GM18909 (cell line): Measurements from ENCODE around the gene PRTFDC1.

ENCODE experiments used
- ATAC-seq: cut with Tn5 transposase; IDR thresholded peaks from one replicate; pipeline ENCODE4 v1.9.1; 2021; ENCODE audit warnings: mild to moderate bottlenecking; ENCODE audit not compliant: unreplicated experiment, poor library complexity

Gene PRTFDC1

DNA sequence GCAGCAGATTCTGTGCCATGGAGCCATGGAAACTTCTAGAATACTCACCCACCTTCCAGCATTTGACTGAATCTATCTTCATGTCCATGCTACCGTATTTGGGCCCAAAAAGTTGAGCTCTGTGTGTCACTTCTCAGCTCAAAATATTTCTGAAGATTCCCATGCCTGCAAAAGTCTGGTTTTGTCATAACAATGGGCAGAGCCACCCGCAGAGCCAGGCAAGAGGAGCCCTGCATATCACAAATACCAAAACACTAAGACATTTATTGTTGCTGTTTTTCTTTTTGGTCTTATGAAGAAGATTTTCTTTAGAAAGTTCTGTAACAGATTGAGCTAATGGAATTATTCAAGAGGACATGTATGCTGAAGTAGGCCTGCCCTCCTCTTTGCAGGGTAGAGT is 68.1 kb downstream of the PRTFDC1 start:
- no peak for ATAC-seq

DNA sequence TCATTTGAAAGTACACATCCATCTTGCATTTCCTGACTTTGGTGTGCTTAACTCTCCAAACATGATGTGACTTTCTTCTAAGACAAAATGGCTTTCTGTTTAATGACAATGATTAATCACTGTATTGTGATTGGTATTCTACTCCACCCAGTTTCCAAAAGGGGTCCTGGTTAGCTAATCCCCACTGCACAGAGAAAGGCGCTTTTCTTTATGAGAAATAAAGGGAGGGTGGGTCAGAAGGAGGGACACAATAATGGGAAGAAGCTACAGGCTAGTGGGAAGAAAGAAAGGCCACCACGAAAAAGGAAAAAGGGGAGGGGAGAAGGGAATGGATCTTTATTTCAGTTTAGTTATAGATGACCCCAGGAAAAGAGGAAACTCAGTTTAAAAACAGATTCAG is 69.2 kb downstream of the PRTFDC1 start:
- no peak for ATAC-seq

DNA sequence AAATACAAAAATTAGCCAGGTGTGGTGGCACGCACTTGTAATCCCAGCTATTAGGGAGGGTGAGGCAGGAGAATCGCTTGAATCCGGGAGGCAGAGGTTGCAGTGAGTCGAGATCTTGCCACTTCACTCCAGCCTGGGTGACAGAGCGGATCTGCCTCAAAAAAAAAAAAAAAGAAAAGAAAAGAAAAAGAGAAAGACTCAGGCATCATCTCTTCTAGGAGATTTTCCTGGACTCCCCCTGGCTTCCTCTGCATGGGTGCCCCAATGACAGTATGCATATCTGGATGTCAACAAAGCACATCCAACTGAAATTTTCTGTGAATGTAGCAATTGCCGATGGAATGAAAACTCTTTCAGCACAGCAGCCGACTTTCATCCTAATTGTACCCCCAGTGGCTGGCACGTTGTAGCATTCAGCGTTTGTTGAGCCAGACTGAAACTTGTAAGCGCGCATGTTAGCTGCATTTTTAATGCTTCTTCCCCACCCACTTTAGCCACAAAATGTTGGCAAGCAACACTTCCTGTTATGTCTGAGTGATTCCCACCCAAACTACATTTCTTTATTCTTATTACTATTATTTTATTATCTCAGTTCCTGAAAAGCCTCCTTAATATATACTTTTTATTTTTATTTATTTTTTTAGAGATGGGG is 70.2 kb downstream of the PRTFDC1 start:
- peak; percentile 84 for ATAC-seq

DNA sequence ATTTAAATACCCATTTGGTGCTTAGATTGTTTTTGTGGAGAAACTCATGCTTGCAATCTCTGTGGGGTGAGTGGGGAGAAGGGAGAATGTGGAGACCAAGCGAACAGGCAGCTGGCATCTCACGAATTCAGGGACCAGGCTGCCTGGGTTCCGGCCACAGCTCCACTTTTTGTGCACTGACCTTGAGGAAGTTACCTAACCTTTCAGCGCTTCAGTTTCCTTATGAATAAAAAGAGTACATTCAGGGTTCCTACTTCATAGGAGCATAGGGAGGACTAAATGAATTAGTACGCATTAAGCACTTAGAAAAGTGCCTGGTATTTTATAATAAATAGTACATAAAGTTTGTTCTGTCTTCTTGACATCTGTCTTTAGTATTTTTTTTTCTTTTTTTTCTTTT is 72.5 kb downstream of the PRTFDC1 start:
- ATAC-seq: no peak

DNA sequence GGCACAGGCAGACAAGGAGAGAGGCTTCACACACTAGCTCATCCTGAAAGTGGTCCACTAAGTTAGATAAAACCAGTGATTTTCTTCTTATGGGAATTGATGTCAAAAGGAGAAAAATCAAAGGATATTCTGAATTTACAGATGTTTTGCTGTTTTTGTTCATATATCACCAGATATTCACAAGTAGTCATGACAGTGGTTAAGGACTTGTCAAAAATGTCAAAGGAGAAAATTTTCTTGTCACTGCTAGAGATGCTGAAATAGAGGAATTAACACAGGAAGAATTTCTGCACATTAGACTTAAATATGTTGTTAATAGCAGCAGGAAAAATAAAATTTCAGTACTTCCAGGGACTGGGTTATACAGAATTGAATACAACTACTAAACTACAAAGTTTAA is 78.3 kb downstream of the PRTFDC1 start:
- no peak for ATAC-seq

DNA sequence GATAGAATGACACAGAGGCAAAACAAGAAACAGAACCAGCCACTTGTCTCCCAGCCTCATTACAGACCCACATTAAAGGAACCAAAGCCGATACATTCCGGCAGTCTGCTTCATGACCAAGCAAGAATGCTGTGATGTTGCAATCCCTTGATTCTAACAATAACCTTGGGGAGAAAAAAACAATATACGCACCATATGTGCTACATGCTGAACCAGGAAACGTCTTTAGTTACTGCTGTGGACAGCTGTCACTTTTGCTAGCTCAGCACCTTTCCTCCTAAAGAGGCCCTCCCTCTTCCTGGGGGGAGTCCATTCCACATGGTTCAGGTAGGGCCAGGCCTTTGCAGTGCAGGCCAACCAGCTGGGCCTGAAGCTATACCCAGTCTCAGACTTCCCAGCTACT is 79.1 kb downstream of the PRTFDC1 start:
- no peak for ATAC-seq

DNA sequence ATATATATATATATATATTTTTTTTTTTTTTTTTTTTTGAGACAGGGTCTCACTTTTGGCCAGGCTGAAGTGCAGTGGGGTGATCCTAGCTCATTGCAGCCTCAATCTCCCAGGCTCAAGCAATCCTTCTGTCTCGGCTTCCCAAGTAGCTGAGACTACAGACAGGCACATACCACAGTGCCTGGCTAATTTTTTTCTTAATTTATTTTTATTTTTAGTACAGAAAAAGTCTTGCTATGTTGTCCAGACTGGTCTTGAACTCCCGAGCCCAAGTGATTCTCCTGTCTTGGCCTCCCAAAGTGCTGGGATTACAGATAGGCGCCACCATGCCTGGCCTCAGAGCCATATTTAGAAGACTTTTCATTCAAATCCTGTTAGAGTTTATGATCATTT is 79.6 kb downstream of the PRTFDC1 start:
- no peak for ATAC-seq

DNA sequence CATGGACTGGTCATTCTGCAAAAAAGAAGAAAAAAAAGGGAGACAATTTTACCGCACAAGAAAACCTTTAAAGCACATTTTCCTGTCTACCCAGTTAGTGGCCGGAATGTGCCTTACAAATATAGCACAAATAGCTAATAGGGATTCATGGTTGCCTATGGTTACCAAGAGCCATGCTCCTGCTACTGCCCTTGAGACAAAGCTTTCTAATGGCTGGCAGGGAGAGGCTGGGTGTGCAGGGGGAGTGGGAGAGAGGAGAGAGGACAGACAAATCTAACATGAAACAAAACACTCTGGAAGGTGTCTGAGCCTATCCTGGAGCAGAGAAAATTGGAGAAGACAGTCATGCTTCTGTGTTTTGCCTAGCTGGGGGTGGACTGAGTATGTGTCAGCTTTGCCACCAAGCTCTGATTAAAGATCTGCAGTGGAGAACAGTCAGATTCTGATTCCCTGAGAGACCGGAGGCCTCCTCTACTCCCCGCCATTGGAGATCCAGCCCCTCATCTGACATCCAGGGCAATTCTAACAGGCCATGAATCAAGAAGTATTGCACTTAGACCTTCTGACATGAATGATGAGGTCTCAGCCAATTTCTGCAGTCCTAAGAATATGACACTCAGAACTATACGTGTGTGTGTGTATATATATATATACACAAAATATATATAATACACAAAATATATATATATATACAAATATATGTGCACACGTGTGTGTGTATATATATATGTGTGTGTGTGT is 80.2 kb downstream of the PRTFDC1 start:
- ATAC-seq: no peak

DNA sequence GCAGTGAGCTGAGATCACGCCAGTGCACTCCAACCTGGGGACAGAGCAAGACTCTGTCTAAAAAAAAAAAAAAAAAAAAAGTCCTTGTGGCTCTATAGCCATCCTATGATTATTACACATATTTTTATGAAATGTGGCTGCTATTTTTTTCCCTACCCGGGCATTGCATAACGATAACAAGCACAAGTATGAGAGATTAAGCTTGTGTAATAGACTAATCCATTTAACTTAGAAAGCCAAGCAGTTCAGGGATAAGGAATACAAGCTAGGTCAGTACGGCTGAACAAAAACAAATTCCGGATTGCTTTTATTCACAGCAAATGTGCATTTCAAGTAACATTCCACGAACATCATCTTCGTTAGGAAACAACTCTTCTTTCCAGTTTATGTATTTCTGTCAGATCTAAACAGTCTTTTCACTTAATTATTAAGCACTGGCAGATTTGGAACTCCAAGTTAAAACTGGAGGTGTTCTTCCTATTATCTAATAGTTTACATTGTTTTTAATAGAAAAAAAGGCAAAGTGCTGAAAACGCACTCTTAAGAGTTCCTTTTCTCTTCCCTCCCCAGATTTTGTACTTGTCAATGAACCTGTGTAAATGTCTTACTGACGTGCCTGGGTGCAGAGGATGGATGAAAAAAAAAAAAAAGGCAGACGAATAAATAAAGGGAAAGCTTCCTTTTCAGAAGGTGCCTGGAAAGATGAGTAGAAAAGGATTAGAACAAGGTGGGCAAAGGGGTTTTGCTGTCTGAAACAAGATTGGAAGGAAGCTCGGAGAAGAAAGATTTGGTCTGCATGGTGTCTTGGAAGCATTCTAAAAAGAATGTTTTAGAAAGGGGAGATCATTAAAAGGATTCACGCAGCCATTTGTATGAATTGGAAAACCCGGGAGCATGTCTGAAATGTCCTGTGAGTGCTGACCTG is 81.1 kb downstream of the PRTFDC1 start:
- no peak for ATAC-seq

DNA sequence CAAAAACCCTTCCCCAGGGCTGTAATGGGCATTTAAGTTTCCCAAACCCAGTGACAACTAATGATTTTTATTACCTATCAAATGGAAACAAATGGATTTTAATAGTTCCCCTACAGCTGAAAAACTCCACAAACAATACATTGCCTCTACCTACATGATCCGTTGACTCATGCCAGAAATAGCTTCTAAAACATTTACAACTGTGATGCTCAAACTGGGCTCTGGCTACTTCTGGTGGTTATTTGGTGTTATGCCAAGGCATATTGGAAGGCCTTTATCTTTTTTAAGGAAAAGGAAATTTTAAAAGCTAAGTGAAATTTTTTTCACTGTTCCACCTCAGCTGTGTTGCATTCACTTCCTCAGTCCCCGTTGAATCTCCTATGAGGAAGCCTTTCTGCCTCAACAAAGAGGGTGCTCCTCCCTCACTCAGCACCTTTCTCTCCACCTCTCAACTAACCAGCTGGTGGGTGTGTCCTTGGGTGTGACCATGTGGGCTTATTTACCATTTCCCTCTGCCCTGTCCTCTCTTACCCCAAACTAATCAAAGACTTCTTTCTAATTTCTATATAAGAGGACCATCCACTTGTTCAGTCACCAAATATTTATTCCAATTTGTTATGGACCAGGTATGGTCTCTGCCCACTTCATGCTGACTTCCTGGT is 82.9 kb downstream of the PRTFDC1 start:
- no peak for ATAC-seq

DNA sequence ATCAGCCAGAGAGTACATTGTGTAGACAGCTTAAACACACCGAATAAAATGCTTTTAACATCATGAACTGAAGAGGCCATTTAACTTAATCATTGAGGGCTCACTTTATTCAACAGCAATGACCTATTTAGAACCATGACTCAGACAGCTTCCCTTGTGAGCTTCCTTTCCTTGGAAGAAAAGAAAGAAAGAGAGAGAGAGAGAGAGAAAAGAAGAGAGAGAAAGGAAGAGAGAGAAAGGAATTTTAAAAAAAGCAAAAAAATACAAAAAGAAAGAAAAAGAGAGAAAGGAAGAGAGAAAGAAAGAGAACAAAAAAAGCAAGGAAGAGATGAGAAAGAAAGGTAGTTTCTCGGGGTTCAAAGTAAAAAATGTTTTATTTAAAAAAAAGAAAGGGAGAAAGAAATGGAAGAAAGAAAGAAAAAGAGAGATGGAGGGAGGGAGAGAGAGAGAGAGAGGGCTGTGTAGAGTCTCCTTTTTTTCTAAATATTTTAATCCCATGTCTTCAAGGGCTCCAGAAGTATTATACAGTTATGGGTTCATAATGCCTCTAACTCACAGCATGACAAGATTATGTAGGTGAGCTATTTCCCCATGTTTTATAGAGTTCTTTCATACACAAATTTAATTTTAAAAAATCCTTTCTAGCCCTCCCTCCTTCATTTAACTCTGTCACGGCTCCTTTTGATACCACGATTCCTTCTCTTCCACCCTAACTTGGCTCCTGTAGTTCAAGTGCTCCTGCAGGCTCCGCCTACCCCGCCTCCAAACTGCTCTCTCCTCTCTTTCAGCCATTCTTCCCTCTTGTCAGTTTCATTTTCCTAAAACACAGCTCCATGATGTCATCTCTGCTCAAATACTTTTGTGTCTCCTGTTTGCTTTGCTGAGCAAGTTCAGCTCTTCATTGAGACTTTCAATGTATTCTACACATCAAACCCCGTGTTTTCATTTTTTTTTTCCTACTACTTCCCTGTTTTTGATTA is 85.5 kb downstream of the PRTFDC1 start:
- ATAC-seq: no peak

DNA sequence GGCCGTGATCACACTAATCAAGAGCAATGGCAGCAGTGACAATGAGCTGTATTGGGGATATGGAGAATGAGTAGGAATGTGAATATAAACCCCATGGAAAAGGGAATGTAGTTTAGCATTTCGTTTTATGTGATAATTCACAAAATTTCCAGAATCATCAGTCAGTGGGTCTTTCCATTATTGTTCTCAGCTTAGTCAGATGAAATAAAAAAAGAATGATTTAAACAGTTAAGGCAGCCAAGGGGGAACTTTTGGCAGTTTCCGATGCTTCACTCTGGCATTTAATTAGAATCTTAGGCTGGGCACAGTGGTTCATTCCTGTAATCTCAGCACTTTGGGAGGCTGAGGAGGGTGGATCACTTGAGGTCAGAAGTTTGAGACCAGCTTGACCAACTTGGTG is 86.6 kb downstream of the PRTFDC1 start:
- no peak for ATAC-seq

DNA sequence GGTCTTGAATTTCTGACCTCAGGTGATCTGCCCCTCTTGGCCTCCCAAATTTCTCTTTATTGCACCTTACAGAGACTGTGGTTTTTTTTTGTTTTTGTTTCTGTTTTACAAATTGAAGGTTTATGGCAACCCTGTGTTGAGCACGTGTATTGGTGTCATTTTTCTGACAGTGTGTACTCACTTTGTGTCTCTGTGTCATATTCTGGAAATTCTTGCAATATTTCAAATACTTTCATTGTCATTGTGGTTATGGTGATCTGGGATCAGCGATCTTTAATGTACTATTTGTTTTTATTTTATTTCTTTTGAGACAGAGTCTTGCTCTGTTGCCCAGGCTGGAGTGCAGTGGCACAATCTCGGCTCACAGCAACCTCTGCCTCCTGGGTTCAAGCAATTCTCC is 89.8 kb downstream of the PRTFDC1 start:
- no peak for ATAC-seq

DNA sequence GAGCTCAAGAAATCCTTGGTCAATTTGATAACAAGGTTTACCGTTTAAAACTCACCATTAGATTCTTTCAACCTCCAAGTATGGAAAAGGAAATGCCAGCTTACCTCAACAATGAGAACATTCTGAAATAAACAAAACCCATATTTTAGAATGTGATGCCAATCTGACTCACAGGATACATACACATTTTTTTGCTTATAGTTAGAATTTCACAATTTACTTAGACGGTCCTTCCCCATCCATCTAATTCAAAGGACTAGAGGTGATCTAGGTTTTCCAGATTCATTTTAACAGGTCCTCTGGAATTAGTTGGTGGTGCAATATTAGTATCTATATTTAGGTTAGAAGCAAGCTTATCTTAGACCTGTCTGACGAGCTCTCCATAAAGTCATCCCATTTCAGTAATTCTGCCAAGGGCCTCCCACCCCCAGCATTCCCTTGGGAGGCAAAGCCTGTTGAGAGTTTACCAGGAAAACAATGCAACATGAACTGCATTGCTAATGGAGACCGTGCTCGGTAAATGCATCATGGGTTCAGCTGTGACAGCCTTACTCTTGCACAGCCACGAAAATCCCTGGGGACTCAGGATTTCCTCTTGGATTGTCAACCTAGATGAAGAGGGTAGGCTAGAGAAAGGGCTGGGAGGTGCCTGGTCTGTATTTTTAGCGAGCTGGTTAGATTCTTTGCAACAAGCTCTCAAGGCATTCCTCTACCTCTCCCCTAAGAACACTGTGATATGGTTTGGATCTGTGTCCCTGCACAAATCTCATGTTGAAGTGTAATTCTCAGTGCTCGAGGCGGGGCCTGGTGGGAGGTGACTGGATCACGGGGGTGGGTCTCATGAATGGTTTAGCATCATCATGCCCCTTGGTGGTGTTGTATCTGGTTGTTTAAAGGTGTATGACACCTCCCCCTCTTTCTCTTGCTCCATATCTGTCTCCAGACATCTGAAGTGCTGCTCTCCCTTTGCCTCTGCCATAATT is 93.8 kb downstream of the PRTFDC1 start:
- no peak for ATAC-seq

DNA sequence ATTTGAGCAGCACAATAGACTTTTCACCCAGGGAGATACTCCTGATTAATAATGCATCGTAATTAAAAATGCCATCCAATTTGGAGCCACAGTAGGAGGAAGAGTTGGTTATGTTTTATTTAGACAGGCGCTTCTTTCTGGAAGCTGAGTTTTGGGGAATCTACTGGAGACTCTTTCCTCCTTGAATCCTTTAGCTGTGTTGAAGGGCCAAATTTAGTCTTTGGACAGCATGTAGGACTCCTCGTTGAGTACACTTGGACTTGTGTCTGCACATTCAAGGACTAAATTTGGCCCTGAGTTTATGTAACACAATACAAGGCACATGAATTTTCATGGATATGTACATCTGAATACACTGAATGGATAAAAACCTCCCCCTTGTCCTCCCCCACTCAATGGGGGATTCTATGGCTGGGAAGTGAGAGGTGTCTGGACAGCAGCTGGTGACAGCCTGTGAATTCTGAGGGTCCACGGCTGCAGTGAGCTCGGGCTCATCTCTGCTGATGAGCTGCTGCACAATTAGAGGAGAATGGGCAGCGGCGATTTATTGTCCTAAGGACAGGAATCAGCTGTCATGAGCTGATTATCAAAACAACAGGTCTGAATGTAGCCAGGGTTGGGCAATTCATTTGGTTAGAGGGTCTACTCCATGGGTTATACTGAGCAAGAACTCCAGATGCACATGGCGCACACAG is 95.2 kb downstream of the PRTFDC1 start:
- ATAC-seq: no peak

DNA sequence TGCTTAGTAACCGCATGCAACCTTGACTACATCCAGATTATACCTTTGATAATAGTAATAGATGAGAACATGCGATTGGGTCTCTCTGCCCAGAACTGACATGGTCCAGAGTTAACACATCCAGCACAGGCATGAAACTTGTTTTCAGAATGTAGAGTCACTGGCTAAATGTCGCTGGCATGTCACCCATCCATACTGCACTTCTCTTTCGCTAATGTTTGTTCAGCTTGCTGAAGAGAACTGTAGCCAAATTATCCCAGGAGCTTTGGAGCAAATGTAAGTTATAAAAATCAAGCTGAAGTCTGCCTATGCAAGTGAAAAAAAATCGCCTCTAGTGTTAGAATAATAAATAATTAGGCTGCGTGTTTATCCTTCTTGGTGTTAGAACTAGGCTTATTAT is 98.2 kb downstream of the PRTFDC1 start:
- ATAC-seq: no peak

DNA sequence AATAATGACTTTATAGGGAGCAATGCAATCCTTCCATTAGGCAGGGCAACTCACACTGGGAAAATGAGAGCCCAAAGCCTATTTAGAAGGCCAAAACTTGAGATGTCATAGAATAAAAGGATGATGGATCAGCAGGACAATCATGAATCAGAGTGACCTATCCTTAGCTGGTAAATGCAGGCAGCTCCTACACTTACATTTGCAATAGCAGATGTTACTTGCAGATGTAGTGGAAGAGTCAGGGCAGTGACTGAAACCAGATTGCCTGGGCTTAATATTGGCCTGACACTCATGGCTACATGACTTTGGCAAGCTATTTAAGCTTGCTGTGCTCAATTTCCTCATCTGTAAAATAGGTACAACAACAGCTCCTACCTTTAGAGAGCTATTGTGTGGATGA is 98.7 kb downstream of the PRTFDC1 start:
- no peak for ATAC-seq

DNA sequence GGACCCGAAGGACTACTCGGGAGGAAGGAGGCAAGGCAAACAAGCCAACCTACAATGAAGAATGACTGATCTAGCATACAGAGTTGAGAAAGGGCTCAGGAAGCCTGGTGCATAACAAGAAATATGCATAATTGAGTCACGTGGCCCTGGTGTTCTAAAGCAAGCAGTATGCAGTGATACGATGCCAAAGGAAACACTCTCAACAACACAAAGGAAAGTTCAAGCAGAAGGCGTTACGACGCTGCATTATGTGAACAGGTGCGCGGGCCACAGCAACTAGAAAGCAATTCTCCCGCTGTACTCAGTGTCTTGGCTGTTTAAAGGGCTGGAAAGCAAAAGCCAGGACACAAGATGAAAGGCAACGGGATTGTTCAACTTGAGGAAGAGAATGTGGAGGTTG is 100.8 kb downstream of the PRTFDC1 start:
- no peak for ATAC-seq
